ENCODE measurements around the gene CRYGA. TPM values are rescaled to one million over a fixed set of nuclear protein-coding genes. Genes with fewer than 3 reads are reported as not detected.

CRYGA gene
- total RNA-seq, 1 experiment from 2014 or later = not detected

DNA sequence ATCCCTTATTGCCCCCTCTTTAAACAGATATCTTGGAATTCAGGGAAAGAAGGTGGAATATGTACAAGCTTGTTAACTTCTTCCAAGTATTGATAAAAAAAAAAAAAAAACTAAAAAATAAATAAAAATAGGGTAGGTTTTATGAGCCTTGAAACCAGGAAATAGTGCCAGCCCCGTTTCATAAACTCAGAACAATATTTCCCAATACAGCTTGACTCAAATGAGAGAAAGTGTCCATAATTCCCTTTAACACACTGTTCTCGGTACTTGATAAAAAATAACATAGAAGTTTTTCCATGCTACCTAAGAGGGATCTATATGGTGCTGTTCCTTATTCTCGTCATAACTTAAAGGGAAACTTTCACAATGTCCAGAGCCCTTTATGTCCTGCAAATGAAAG lies 44.4 kb upstream of the CRYGA start:
- intact Hi-C loops (cut with micrococcal nuclease; ENCODE audit: unreplicated experiment) = no loop called here
- BruUV-seq (replicated peaks) = no TSS peak
- ChIA-PET CTCF (no interaction called here), POLR2A (ENCODE audit: low non-redundant PET) (no interaction called here)
- no peaks in the 10 kb centered on the region for H3K9me3 ChIP-seq (ENCODE audit: low read depth, low read length, poor library complexity, severe bottlenecking)
- no peaks in the 10 kb centered on the region for H3K36me3 ChIP-seq (ENCODE audit: insufficient read depth, low read length, poor library complexity, severe bottlenecking)
- no peak for DNase-seq (ENCODE audit: low spot score)
- no peak overlapping the region for H3K27ac ChIP-seq (ENCODE audit: low read depth, low read length, poor library complexity, severe bottlenecking)
- no peak for TF ChIP-seq CTCF (conservative IDR thresholded peaks at IDR 0.05; ENCODE audit: low read depth, low read length)
- no peak for TF ChIP-seq EZH2 (IDR thresholded peaks at IDR 0.05; ENCODE audit: borderline replicate concordance, low read depth, low read length, poor library complexity, severe bottlenecking)
- no peak overlapping the region for H3K4me3 ChIP-seq (ENCODE audit: low read depth, low read length, poor library complexity, severe bottlenecking)
- H3K27me3 ChIP-seq (replicated peaks; ENCODE audit: insufficient read depth, low read depth, low read length, poor library complexity) = no peaks in the 10 kb centered on the region
- no peaks in the 10 kb centered on the region for H3K4me1 ChIP-seq (ENCODE audit: insufficient read depth, low read length, poor library complexity, severe bottlenecking)

GRCh38 chr2:208204166-208204565 lies 40.8 kb upstream of the CRYGA start:
- TF ChIP-seq EZH2 (IDR thresholded peaks at IDR 0.05; ENCODE audit: borderline replicate concordance, low read depth, low read length, poor library complexity, severe bottlenecking) (no peak), CTCF (conservative IDR thresholded peaks at IDR 0.05; ENCODE audit: low read depth, low read length) (no peak)
- H3K4me3 ChIP-seq (ENCODE audit: low read depth, low read length, poor library complexity, severe bottlenecking) = no peak overlapping the region
- no peaks in the 10 kb centered on the region for H3K27me3 ChIP-seq (replicated peaks; ENCODE audit: insufficient read depth, low read depth, low read length, poor library complexity)
- no peak overlapping the region for H3K27ac ChIP-seq (ENCODE audit: low read depth, low read length, poor library complexity, severe bottlenecking)
- no peak for DNase-seq (ENCODE audit: low spot score)
- BruUV-seq (replicated peaks) = no TSS peak
- intact Hi-C loops (cut with micrococcal nuclease; ENCODE audit: unreplicated experiment) = no loop called here
- no peaks in the 10 kb centered on the region for H3K9me3 ChIP-seq (ENCODE audit: low read depth, low read length, poor library complexity, severe bottlenecking)
- no peaks in the 10 kb centered on the region for H3K36me3 ChIP-seq (ENCODE audit: insufficient read depth, low read length, poor library complexity, severe bottlenecking)
- POLR2A ChIA-PET (ENCODE audit: low non-redundant PET) = no interaction called here
- no peaks in the 10 kb centered on the region for H3K4me1 ChIP-seq (ENCODE audit: insufficient read depth, low read length, poor library complexity, severe bottlenecking)
- CTCF ChIA-PET = no interaction called here

DNA sequence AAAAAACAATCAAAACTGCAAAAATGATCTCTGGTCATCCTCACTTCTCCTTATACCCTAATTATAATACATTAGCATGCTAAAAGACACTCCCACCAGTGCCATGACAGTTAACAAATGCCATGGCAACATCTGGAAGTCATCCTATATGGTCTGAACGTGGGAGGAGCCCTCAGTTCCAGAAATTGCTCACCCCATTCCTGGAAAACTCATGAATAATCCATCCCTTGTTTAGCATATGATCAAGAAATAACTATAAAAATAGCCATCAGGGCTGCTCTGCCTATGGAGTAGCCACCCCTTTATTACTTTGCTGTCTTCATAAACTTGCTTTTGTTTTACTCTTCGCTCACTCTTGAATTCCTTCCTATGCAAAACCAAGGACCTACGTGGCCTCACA lies 32.1 kb upstream of the CRYGA start:
- no peak for DNase-seq (ENCODE audit: low spot score)
- Histone ChIP-seq H3K36me3 (ENCODE audit: insufficient read depth, low read length, poor library complexity, severe bottlenecking) (no peaks in the 10 kb centered on the region), H3K9me3 (ENCODE audit: low read depth, low read length, poor library complexity, severe bottlenecking) (no peaks in the 10 kb centered on the region), H3K4me1 (ENCODE audit: insufficient read depth, low read length, poor library complexity, severe bottlenecking) (no peaks in the 10 kb centered on the region), H3K4me3 (ENCODE audit: low read depth, low read length, poor library complexity, severe bottlenecking) (no peak overlapping the region), H3K27ac (ENCODE audit: low read depth, low read length, poor library complexity, severe bottlenecking) (no peak overlapping the region), H3K27me3 (replicated peaks; ENCODE audit: insufficient read depth, low read depth, low read length, poor library complexity) (no peaks in the 10 kb centered on the region)
- CTCF ChIA-PET = no interaction called here
- intact Hi-C loops (cut with micrococcal nuclease; ENCODE audit: unreplicated experiment) = no loop called here
- BruUV-seq (replicated peaks) = no TSS peak
- POLR2A ChIA-PET (ENCODE audit: low non-redundant PET) = no interaction called here
- TF ChIP-seq CTCF (conservative IDR thresholded peaks at IDR 0.05; ENCODE audit: low read depth, low read length) (no peak), EZH2 (IDR thresholded peaks at IDR 0.05; ENCODE audit: borderline replicate concordance, low read depth, low read length, poor library complexity, severe bottlenecking) (no peak)
